Breast epithelium (tissue), 4 donors: ENCODE data around the gene LZTS3. TPM values are rescaled to one million over a fixed set of nuclear protein-coding genes. Genes with fewer than 3 reads are reported as not detected.

Source experiments
- DNase-seq, 2 donors: peaks; one replicate each; pipeline ENCODE4 v3.0.0-alpha.2; 2019; ENCODE audit warnings: low spot score in 2 of 2
- H3K27ac ChIP-seq, 2 donors: fragments of 200-600 bp; sonication (generic) in 1 of 2; one replicate each; pipeline ENCODE4 v1.5.1; 2016 to 2019; ENCODE audit warnings: mild to moderate bottlenecking in 1 of 2
- H3K27me3 ChIP-seq, 2 donors: fragments of 200-600 bp; sonication (generic) in 1 of 2; one replicate each; pipeline versions ENCODE4 v1.5.1 to v1.6.0; 2017 to 2019; ENCODE audit warnings: control low read depth in 1 of 2, mild to moderate bottlenecking in 1 of 2
- H3K36me3 ChIP-seq: fragments of 200-600 bp; one replicate; pipeline ENCODE4 v1.5.1; 2019
- H3K4me1 ChIP-seq, 2 donors: fragments of 200-600 bp; sonication (generic); one replicate each; pipeline ENCODE4 v1.5.1; 2016 to 2019; ENCODE audit warnings: control low read depth in 1 of 2
- H3K4me3 ChIP-seq, 3 donors: fragments of 200-600 bp; sonication (generic); 1 replicate in 2 of 3; 2 replicates in 1 of 3; pipeline ENCODE4 v1.5.1; 2016 to 2019; ENCODE audit warnings: mild to moderate bottlenecking in 3 of 3, moderate library complexity in 2 of 3
- H3K9me3 ChIP-seq, 2 donors: fragments of 200-600 bp; sonication (generic) in 1 of 2; one replicate each; pipeline ENCODE4 v1.5.1; 2016 to 2019; ENCODE audit warnings: control low read depth in 1 of 2
- POLR2A ChIP-seq: fragments of 450-650 bp; IDR thresholded peaks from one replicate; pipeline ENCODE4 v1.6.1; 2016; ENCODE audit warnings: antibody characterized with exemption, mild to moderate bottlenecking, moderate library complexity
- POLR2AphosphoS5 ChIP-seq, 3 donors: sonication (generic); formaldehyde crosslinking; IDR thresholded peaks; one replicate each; pipeline ENCODE4 v1.6.1; 2017; ENCODE audit warnings: antibody characterized with exemption in 3 of 3
- intact Hi-C: fragments of 100-400 bp; cut with DNase I; formaldehyde crosslinking; loops from one replicate; pipeline ENCODE4 v1.15.1; 2023; ENCODE audit warnings: low total_unique reads
- total RNA-seq, 3 donors: library from RNA; depleted of rRNA; stranded (reverse); fragments of >200 nt; gene quantifications; one replicate each; pipeline ENCODE4 v1.1.0, GENCODE V29; 2016
- TF ChIP-seq, protein P1 (sequence below), 3 donors: fragments of 450-650 bp; IDR thresholded peaks; one replicate each; pipeline ENCODE4 v1.5.1; 2016 to 2017; ENCODE audit warnings: antibody characterized with exemption in 3 of 3, mild to moderate bottlenecking in 3 of 3, moderate library complexity in 3 of 3

Gene LZTS3
- total RNA-seq, 3 donors from 2014 or later, result 9.3 to 12.1 (median 11.3) TPM

DNA sequence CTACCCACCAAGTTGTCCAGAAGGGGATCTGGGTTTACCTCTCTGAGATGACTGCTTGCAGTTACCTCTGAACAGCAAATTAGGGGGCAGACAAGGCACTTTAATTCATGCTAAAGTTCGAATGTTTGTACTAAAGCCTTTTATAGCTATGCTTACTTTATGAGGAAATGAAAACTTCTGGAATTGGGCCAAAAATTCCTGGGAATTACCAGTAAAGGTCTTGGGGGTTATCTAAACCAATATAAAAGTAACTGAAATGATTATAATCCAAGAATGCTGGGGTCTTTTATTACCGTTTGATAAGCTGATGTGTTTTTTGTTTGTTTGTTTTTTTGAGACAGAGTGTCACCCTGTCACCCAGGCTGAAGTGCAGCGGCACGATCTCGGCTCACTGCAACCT, 7.9 kb upstream of the LZTS3 start:
- Histone ChIP-seq H3K36me3 (no peaks in the 10 kb centered on the region), H3K9me3 (no peaks in the 10 kb centered on the region), H3K27me3 (no peaks in the 10 kb centered on the region), H3K27ac (no peak overlapping the region), H3K4me3 (no peak overlapping the region), H3K4me1 (no peaks in the 10 kb centered on the region)
- no peak for DNase-seq
- intact Hi-C loops, result loop anchor here (10.0 kb wide), 1 partner anchor 986 kb away; no protein-coding TSS in a partner anchor
- TF ChIP-seq, protein P1, sequence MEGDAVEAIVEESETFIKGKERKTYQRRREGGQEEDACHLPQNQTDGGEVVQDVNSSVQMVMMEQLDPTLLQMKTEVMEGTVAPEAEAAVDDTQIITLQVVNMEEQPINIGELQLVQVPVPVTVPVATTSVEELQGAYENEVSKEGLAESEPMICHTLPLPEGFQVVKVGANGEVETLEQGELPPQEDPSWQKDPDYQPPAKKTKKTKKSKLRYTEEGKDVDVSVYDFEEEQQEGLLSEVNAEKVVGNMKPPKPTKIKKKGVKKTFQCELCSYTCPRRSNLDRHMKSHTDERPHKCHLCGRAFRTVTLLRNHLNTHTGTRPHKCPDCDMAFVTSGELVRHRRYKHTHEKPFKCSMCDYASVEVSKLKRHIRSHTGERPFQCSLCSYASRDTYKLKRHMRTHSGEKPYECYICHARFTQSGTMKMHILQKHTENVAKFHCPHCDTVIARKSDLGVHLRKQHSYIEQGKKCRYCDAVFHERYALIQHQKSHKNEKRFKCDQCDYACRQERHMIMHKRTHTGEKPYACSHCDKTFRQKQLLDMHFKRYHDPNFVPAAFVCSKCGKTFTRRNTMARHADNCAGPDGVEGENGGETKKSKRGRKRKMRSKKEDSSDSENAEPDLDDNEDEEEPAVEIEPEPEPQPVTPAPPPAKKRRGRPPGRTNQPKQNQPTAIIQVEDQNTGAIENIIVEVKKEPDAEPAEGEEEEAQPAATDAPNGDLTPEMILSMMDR (IDR thresholded peaks at IDR 0.05), result no peak
- TF ChIP-seq POLR2AphosphoS5 (IDR thresholded peaks at IDR 0.05) (no peak), POLR2A (no peak)

GRCh38 chr20:3180319-3180718, 7.0 kb upstream of the LZTS3 start:
- Histone ChIP-seq H3K27me3 (no peaks in the 10 kb centered on the region), H3K36me3 (no peaks in the 10 kb centered on the region), H3K4me3 (no peak overlapping the region), H3K27ac (no peak overlapping the region), H3K9me3 (no peaks in the 10 kb centered on the region), H3K4me1 (no peaks in the 10 kb centered on the region)
- intact Hi-C loops, result loop anchor here (10.0 kb wide), 1 partner anchor 986 kb away; no protein-coding TSS in a partner anchor
- TF ChIP-seq POLR2A (no peak), POLR2AphosphoS5 (IDR thresholded peaks at IDR 0.05) (no peak)
- TF ChIP-seq, protein P1 (IDR thresholded peaks at IDR 0.05), result no peak
- DNase-seq, result no peak

GRCh38 chr20:3177746-3178485, 4.6 kb upstream of the LZTS3 start:
- H3K27me3 ChIP-seq, result no peaks in the 10 kb centered on the region
- H3K27ac ChIP-seq, result no peak overlapping the region
- H3K9me3 ChIP-seq, result no peaks in the 10 kb centered on the region
- no peaks in the 10 kb centered on the region for H3K36me3 ChIP-seq
- TF ChIP-seq, protein P1 (IDR thresholded peaks at IDR 0.05), result no peak
- TF ChIP-seq POLR2AphosphoS5 (IDR thresholded peaks at IDR 0.05) (no peak), POLR2A (no peak)
- H3K4me1 ChIP-seq, result no peaks in the 10 kb centered on the region
- no peak overlapping the region for H3K4me3 ChIP-seq
- DNase-seq, result no peak
- intact Hi-C loops, result no loop called here

GRCh38 chr20:3175270-3175669, 1.9 kb upstream of the LZTS3 start:
- Histone ChIP-seq H3K9me3 (no peaks in the 10 kb centered on the region), H3K4me1 (peaks cover 0 to 4% of the 10 kb centered on the region in 2 donors), H3K27ac (peak overlapping the region in 1 of 2 donors; percentile 75), H3K27me3 (no peaks in the 10 kb centered on the region), H3K36me3 (no peaks in the 10 kb centered on the region), H3K4me3 (peak overlapping the region in 2 of 3 donors; percentile 78 to 83)
- no peak for DNase-seq
- TF ChIP-seq POLR2A (no peak), POLR2AphosphoS5 (IDR thresholded peaks at IDR 0.05) (no peak)
- TF ChIP-seq, protein P1 (IDR thresholded peaks at IDR 0.05), result no peak
- intact Hi-C loops, result no loop called here

DNA sequence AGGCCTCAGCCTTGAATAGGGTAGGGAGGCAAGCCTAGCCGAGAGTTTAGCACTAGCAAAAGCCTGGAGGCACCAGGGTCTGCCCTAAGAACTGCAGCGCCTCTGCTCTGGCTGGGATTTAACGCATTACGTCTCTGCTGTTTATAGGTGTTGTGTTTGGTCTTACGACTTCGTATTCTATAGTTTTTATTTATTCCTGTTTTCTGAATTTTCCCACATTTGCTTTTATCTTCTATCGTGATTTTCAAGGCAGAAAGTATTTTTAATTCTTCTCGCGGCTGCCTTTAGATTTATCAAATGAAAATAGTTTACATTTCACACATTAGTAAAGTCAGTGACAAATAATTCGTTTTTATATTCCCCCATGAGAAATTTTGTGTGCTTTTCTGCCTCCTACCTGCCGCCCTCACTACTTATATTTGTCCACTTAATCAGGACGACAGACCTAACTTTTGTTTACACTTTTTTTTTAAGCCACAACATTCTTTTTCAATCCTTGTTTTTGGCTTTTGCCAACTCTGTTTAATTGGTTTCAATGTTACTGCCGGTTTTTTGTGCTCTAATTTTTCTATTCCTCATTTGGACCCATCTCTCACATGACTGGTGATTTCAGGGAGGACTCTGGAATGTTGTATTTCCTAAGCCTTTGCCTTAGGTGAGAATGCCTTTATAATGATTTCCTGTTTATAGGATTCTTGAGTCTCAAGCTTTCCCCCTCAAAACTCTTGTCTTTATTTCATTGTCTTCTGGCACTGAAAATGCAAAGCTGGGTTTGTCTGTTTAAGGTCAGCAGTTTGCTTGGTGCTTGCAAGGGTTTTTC, 1.3 kb upstream of the LZTS3 start:
- Histone ChIP-seq H3K27ac (peak overlapping the region; percentile 75 to 85), H3K4me3 (peak overlapping the region; percentile 78 to 83 (median 79)), H3K4me1 (peaks cover 0 to 4% of the 10 kb centered on the region in 2 donors), H3K36me3 (no peaks in the 10 kb centered on the region), H3K9me3 (no peaks in the 10 kb centered on the region), H3K27me3 (no peaks in the 10 kb centered on the region)
- TF ChIP-seq, protein P1 (IDR thresholded peaks at IDR 0.05), result no peak
- intact Hi-C loops, result no loop called here
- DNase-seq, result no peak
